Endothelial cell of umbilical vein (primary cell): ENCODE results near the gene UBE4B. TPM values are rescaled to one million over a fixed set of nuclear protein-coding genes. Genes with fewer than 3 reads are reported as not detected.

Source experiments
- BruUV-seq: library from RNA; stranded (reverse); fragments of 400-500 nt; replicated peaks from 2 replicates; lab custom pipeline; 2021; lab: Mats Ljungman, UMichigan
- CTCF ChIA-PET: fragments of 300-600, 350-600 bp; sonication (Branson Sonifier 250); formaldehyde crosslinking; loops from one replicate; lab custom pipeline; 2021; ENCODE audit warnings: antibody characterized with exemption, inconsistent platforms; lab: Charles Lee
- POLR2A ChIA-PET: fragments of 300-600, 350-600 bp; sonication (Branson Sonifier 250); formaldehyde crosslinking; loops from one replicate; lab custom pipeline; 2021; ENCODE audit warnings: antibody characterized with exemption, inconsistent platforms; lab: Charles Lee
- DNase-seq: peaks from one replicate; pipeline ENCODE4 v3.0.0-alpha.2; 2011; ENCODE audit warnings: low read depth, low spot score
- FAIRE-seq: peaks from 2 replicates; lab custom pipeline; 2011; peaks lifted over from hg19 to GRCh38; lab: Jason Lieb, UNC
- H2AFZ ChIP-seq: 2 replicates; pipeline ENCODE4 v1.6.0; 2012; ENCODE audit warnings: low read depth, low read length, control low read depth, inconsistent platforms
- H3K27ac ChIP-seq: 2 replicates; pipeline ENCODE4 v1.5.1; 2011; ENCODE audit warnings: low read depth, mild to moderate bottlenecking, control low read depth, low read length, moderate library complexity; ENCODE audit not compliant: insufficient read depth
- H3K27me3 ChIP-seq, 2 experiments: 2 replicates each; pipeline versions ENCODE4 v1.6.0 to v1.6.1; 2011; ENCODE audit warnings: low read length in 2 of 2, mixed read lengths in 1 of 2; ENCODE audit not compliant: control insufficient read depth in 2 of 2, insufficient read depth in 2 of 2
- H3K36me3 ChIP-seq, 2 experiments: 2 replicates in 1 of 2; 3 replicates in 1 of 2; pipeline ENCODE4 v1.5.1; 2011; ENCODE audit warnings: low read length in 2 of 2, mild to moderate bottlenecking in 1 of 2, moderate library complexity in 1 of 2; ENCODE audit not compliant: control insufficient read depth in 2 of 2, insufficient read depth in 2 of 2; ENCODE audit errors: extremely low read depth in 1 of 2
- H3K4me1 ChIP-seq: 3 replicates; pipeline ENCODE4 v1.5.1; 2011; ENCODE audit warnings: mild to moderate bottlenecking, low read length; ENCODE audit not compliant: control insufficient read depth, insufficient read depth; ENCODE audit errors: extremely low read depth
- H3K4me2 ChIP-seq: 2 replicates; pipeline ENCODE4 v1.6.1; 2011; ENCODE audit warnings: low read length, control low read depth, mixed read lengths; ENCODE audit not compliant: insufficient read depth
- H3K4me3 ChIP-seq, 3 experiments: fragments of 200-600 bp in 1 of 3; sonication (generic), shearing (Covaris generic) in 1 of 3; replicated peaks in 1 of 3; 2 replicates each; pipeline ENCODE4 v1.5.1; 2011 to 2016; ENCODE audit warnings: control low read depth in 3 of 3, low read length in 3 of 3, mild to moderate bottlenecking in 2 of 3, inconsistent platforms in 1 of 3, low read depth in 1 of 3, moderate library complexity in 1 of 3; ENCODE audit not compliant: insufficient read depth in 1 of 3
- H3K79me2 ChIP-seq: 2 replicates; pipeline ENCODE4 v1.6.0; 2012; ENCODE audit warnings: low read length, inconsistent platforms; ENCODE audit not compliant: control insufficient read depth, insufficient read depth
- H3K9ac ChIP-seq: replicated peaks from 2 replicates; pipeline ENCODE3; 2011; ENCODE audit warnings: low read length, control low read depth; ENCODE audit not compliant: insufficient read depth; ENCODE audit errors: extremely low read depth
- H3K9me1 ChIP-seq: replicated peaks from 3 replicates; pipeline ENCODE4 v1.6.0; 2011; ENCODE audit warnings: mild to moderate bottlenecking, low read length; ENCODE audit not compliant: control insufficient read depth, insufficient read depth; ENCODE audit errors: extremely low read depth
- H3K9me3 ChIP-seq: replicated peaks from 2 replicates; pipeline ENCODE4 v1.5.1; 2012; ENCODE audit warnings: low read length, inconsistent platforms; ENCODE audit not compliant: control insufficient read depth, insufficient read depth
- H4K20me1 ChIP-seq: replicated peaks from 2 replicates; pipeline ENCODE3; 2011; ENCODE audit warnings: mild to moderate bottlenecking, low read length; ENCODE audit not compliant: control insufficient read depth, insufficient read depth; ENCODE audit errors: extremely low read depth
- FOS ChIP-seq: IDR thresholded peaks from 2 replicates; pipeline ENCODE4 v1.6.1; 2011; ENCODE audit warnings: mild to moderate bottlenecking, low read length, moderate library complexity, borderline replicate concordance; ENCODE audit not compliant: insufficient read depth
- GATA2 ChIP-seq: IDR thresholded peaks from 2 replicates; pipeline ENCODE4 v1.7.0; 2011; ENCODE audit warnings: low read depth, mild to moderate bottlenecking, moderate library complexity, mixed read lengths, low read length; ENCODE audit not compliant: insufficient read length, insufficient read depth
- JUN ChIP-seq: IDR thresholded peaks from 2 replicates; pipeline ENCODE4 v1.6.1; 2011; ENCODE audit warnings: borderline replicate concordance, low read depth; ENCODE audit not compliant: insufficient read length, insufficient read depth
- MYC ChIP-seq: IDR thresholded peaks from one replicate; pipeline ENCODE4 v1.6.1; 2011; ENCODE audit warnings: mild to moderate bottlenecking, low read depth, low read length
- POLR2A ChIP-seq: IDR thresholded peaks from 2 replicates; pipeline ENCODE4 v1.6.1; 2012; ENCODE audit warnings: low read depth, mild to moderate bottlenecking, control low read depth, low read length
- POLR2AphosphoS5 ChIP-seq: IDR thresholded peaks from 2 replicates; pipeline ENCODE4 v1.6.1; 2012; ENCODE audit warnings: low read depth, mild to moderate bottlenecking, control low read depth, low read length, moderate library complexity; ENCODE audit not compliant: insufficient read depth
- dilution Hi-C: fragments of 300-500 bp; cut with MboI; formaldehyde crosslinking; loops from one replicate; pipeline ENCODE4 v1.15.0; 2019; ENCODE audit warnings: low sequenced_read_pairs; ENCODE audit not compliant: extremely low pct_ligation_motif_present
- intact Hi-C: fragments of 100-400 bp; cut with micrococcal nuclease; formaldehyde crosslinking; loops from one replicate; pipeline ENCODE4 v1.10.0; 2022
- polyA plus RNA-seq, 4 experiments: library from polyadenylated mRNA; depleted of rRNA in 3 of 4; stranded (reverse) in 3 of 4; unstranded in 1 of 4; fragments of >200 nt; gene quantifications; 2 replicates each; pipeline versions ENCODE4 v1.2.1 to v1.2.3, GENCODE V29; 2011 to 2012; ENCODE audit warnings: missing spikeins in 1 of 4
- total RNA-seq: library from RNA; stranded (reverse); gene quantifications from 2 replicates; pipeline ENCODE4 v1.2.3, GENCODE V29; 2021
- TF ChIP-seq, protein P1 (sequence below): IDR thresholded peaks from 2 replicates; pipeline ENCODE4 v1.6.1; 2011; ENCODE audit not compliant: insufficient read depth, insufficient read length

The UBE4B gene
- total and polyA plus RNA-seq, 2 donors (not counting 3 experiments of a cell fraction or from before 2014, with no cell fraction given), result 17.8 to 54.5 TPM

- Histone ChIP-seq H2AFZ (peak overlapping the region; percentile 90), H3K27ac (peak overlapping the region; percentile 74), H3K36me3 (peaks cover 0 to 2% of the 10 kb centered on the region in 2 experiments), H4K20me1 (no peaks in the 10 kb centered on the region), H3K4me3 (peak overlapping the region; percentile 55 to 85 (median 72)), H3K27me3 (no peaks in the 10 kb centered on the region), H3K4me2 (peak overlapping the region; percentile 96), H3K9me1 (no peaks in the 10 kb centered on the region), H3K79me2 (peaks cover 29% of the 10 kb centered on the region), H3K9ac (peak overlapping the region; percentile 92), H3K4me1 (peaks cover 14% of the 10 kb centered on the region), H3K9me3 (no peaks in the 10 kb centered on the region)
- TF ChIP-seq GATA2 (no peak), JUN (no peak), POLR2A (peak; percentile 17), POLR2AphosphoS5 (no peak)
- TF ChIP-seq, protein P1, sequence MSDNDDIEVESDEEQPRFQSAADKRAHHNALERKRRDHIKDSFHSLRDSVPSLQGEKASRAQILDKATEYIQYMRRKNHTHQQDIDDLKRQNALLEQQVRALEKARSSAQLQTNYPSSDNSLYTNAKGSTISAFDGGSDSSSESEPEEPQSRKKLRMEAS, result no peak
- dilution Hi-C loops, result no loop called here
- intact Hi-C loops, result loop anchor here (1.0 to 5.0 kb wide), 6 partner anchors 13 to 395 kb away; partner anchors contain the start of gene KIF1B
- ChIA-PET POLR2A (interaction anchor here (1.0 kb wide), 1 partner anchor 90 kb away, joined by 3 read pairs; the partner anchor contains the start of genes LZIC and NMNAT1), CTCF (interaction anchor here (0.7 to 3.4 kb wide), 10 partner anchors 13 to 306 kb away, joined by 3 to 36 read pairs (median 3); partner anchors contain the start of genes LZIC and NMNAT1)
- DNase-seq (no peak), FAIRE-seq (peak; percentile 52)
- BruUV-seq, result no TSS peak
These were observed 644 bp downstream of the UBE4B start for GRCh38 chr1:10033359-10033845.

DNA sequence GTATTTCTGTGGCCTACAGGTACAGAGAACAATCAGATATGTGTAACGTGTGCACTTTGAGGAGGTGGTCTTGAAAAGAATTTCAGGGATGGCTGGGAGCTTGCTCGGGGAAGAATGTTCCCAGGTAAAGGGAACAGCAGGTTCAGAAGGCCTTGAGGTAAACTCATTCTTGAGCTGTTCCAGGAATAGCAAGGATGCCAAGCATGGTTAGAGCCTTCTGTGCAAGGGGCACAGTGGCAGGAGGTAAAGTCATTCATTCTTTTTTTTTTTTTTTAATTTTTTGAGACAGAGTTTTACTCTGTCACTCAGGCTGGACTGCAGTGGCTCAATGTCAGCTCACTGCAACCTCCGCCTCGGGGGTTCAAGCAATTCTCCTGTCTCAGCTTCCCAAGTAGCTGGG is 10.0 kb downstream of the UBE4B start:
- Histone ChIP-seq H3K36me3 (peaks cover 3% of the 10 kb centered on the region in 2 experiments), H3K9me1 (no peaks in the 10 kb centered on the region), H3K79me2 (peaks cover 50% of the 10 kb centered on the region), H4K20me1 (no peaks in the 10 kb centered on the region), H3K27ac (no peak overlapping the region), H3K4me2 (no peak overlapping the region), H3K9ac (no peak overlapping the region), H3K27me3 (no peaks in the 10 kb centered on the region), H3K4me3 (no peak overlapping the region), H3K9me3 (no peaks in the 10 kb centered on the region), H3K4me1 (no peaks in the 10 kb centered on the region), H2AFZ (no peak overlapping the region)
- BruUV-seq, result no TSS peak
- dilution Hi-C loops (no loop called here), intact Hi-C loops (no loop called here)
- POLR2A ChIA-PET, result no interaction called here
- TF ChIP-seq JUN (no peak), MYC (no peak), POLR2A (no peak), FOS (no peak)
- no peak for FAIRE-seq
- DNase-seq, result no peak
- CTCF ChIA-PET, result no interaction called here
